Activated CD8-positive, alpha-beta T cell treated with anti-CD3 and anti-CD28 coated beads, Interleukin-2, amount 10 ng/mL, durations not matched to agents 7 days and 5 days (primary cell): Measurements from ENCODE around the gene RASSF5. TPM values are rescaled to one million over a fixed set of nuclear protein-coding genes. Genes with fewer than 3 reads are reported as not detected.
"Not testable (repeated sequence)": the region's sequence is repeated elsewhere in the genome, so short reads cannot be mapped to it uniquely, and the experiment has no call there.

ENCODE experiments used
- ATAC-seq: fragments of 150-1000 bp; cut with Tn5 transposase; one replicate; pipeline ENCODE4 v1.10.0; 2021; ENCODE audit warnings: moderate library complexity
- CTCF ChIA-PET: fragments of 350-600 bp; sonication (Branson Sonifier 250); formaldehyde crosslinking; loops from one replicate; lab custom pipeline; 2021; ENCODE audit warnings: antibody characterized with exemption; lab: Charles Lee
- POLR2A ChIA-PET: fragments of 350-600 bp; sonication (Branson Sonifier 250); formaldehyde crosslinking; loops from one replicate; lab custom pipeline; 2021; ENCODE audit warnings: antibody characterized with exemption; lab: Charles Lee
- DNase-seq: peaks from one replicate; pipeline ENCODE4 v3.0.0-alpha.2; 2020
- H3K27ac Mint-ChIP-seq: one replicate; pipeline ENCODE4 v1.8.0; 2021; ENCODE audit warnings: mild to moderate bottlenecking, mixed read lengths
- H3K27me3 Mint-ChIP-seq: one replicate; pipeline ENCODE4 v1.8.0; 2021; ENCODE audit warnings: low read depth, mixed read lengths
- H3K36me3 Mint-ChIP-seq: one replicate; pipeline ENCODE4 v1.8.0; 2021; ENCODE audit warnings: low read depth, mixed read lengths
- H3K4me1 Mint-ChIP-seq: one replicate; pipeline ENCODE4 v1.8.0; 2021; ENCODE audit warnings: low read depth, mixed read lengths
- H3K4me3 Mint-ChIP-seq: one replicate; pipeline ENCODE4 v1.8.0; 2021; ENCODE audit warnings: mild to moderate bottlenecking, mixed read lengths
- H3K9me3 Mint-ChIP-seq: one replicate; pipeline ENCODE4 v1.8.0; 2022; ENCODE audit warnings: mixed read lengths; ENCODE audit not compliant: insufficient read depth
- total RNA-seq, 2 experiments: library from RNA; stranded (reverse); gene quantifications; one replicate each; pipeline ENCODE4 v1.2.3, GENCODE V29; 2021

Gene RASSF5
- total RNA-seq, 2 experiments from 2014 or later: 192 to 195 TPM

- peak; percentile 74 for ATAC-seq
- peak; percentile 96 for DNase-seq
- Mint-ChIP-seq H3K4me1 (peaks cover 97% of the 10 kb centered on the region), H3K27ac (peak overlapping the region; percentile 91), H3K36me3 (peaks cover 87% of the 10 kb centered on the region), H3K9me3 (no peaks in the 10 kb centered on the region), H3K27me3 (no peaks in the 10 kb centered on the region), H3K4me3 (peak overlapping the region; percentile 77)
- ChIA-PET CTCF (interaction anchor here (0.8 to 18.9 kb wide), 17 partner anchors 8 to 113 kb away, joined by 3 to 728 read pairs (median 6); partner anchors contain the start of gene EIF2D), POLR2A (interaction anchor here (0.6 to 16.7 kb wide), 12 partner anchors 10 to 343 kb away, joined by 3 to 276 read pairs (median 4); no protein-coding TSS in a partner anchor)
Measured at GRCh38 chr1:206579747-206580437, 72.6 kb downstream of the RASSF5 start.

GRCh38 chr1:206580438-206581113 lies 73.2 kb downstream of the RASSF5 start:
- Mint-ChIP-seq H3K4me1 (peaks cover 94% of the 10 kb centered on the region), H3K27ac (peak overlapping the region; percentile 91), H3K9me3 (no peaks in the 10 kb centered on the region), H3K36me3 (peaks cover 88% of the 10 kb centered on the region), H3K4me3 (peak overlapping the region; percentile 77), H3K27me3 (no peaks in the 10 kb centered on the region)
- CTCF ChIA-PET: interaction anchor here (0.8 to 18.9 kb wide), 19 partner anchors 8 to 113 kb away, joined by 3 to 728 read pairs (median 4); partner anchors contain the start of genes EIF2D and IKBKE
- DNase-seq (no peak), ATAC-seq (peak; percentile 38)
- POLR2A ChIA-PET: interaction anchor here (0.6 to 16.7 kb wide), 11 partner anchors 12 to 342 kb away, joined by 3 to 276 read pairs (median 3); no protein-coding TSS in a partner anchor

- peak overlapping the region; percentile 77 for H3K4me3 Mint-ChIP-seq
- POLR2A ChIA-PET: interaction anchor here (0.9 to 16.7 kb wide), 4 partner anchors 17 to 342 kb away, joined by 5 to 276 read pairs (median 33); no protein-coding TSS in a partner anchor
- H3K36me3 Mint-ChIP-seq: peaks cover 92% of the 10 kb centered on the region
Measured at GRCh38 chr1:206581114-206581497, 73.8 kb downstream of the RASSF5 start.

GRCh38 chr1:206581571-206581981 lies 74.2 kb downstream of the RASSF5 start:
- ChIA-PET CTCF (interaction anchor here (0.9 to 18.9 kb wide), 10 partner anchors 10 to 111 kb away, joined by 3 to 728 read pairs (median 10); partner anchors contain the start of genes EIF2D and IKBKE), POLR2A (interaction anchor here (2.5 to 16.7 kb wide), 3 partner anchors 17 to 36 kb away, joined by 6 to 276 read pairs (median 60); no protein-coding TSS in a partner anchor)
- Mint-ChIP-seq H3K36me3 (peaks cover 92% of the 10 kb centered on the region), H3K27ac (peak overlapping the region; percentile 91), H3K4me3 (peak overlapping the region; percentile 77), H3K4me1 (peaks cover 91% of the 10 kb centered on the region), H3K9me3 (no peaks in the 10 kb centered on the region), H3K27me3 (no peaks in the 10 kb centered on the region)
- peak; percentile 7 for ATAC-seq
- peak; percentile 51 for DNase-seq

More at GRCh38 chr1:206581114-206581497, 73.8 kb downstream of the RASSF5 start:
- CTCF ChIA-PET: interaction anchor here (0.9 to 18.9 kb wide), 11 partner anchors 9 to 114 kb away, joined by 3 to 728 read pairs (median 5); partner anchors contain the start of genes EIF2D and IKBKE
- not testable (repeated sequence) for H3K27me3 Mint-ChIP-seq, ATAC-seq, H3K9me3 Mint-ChIP-seq, DNase-seq
- Mint-ChIP-seq H3K4me1 (peaks cover 91% of the 10 kb centered on the region), H3K27ac (peak overlapping the region; percentile 91)

GRCh38 chr1:206582537-206582936 lies 75.2 kb downstream of the RASSF5 start:
- no peaks in the 10 kb centered on the region for H3K27me3 Mint-ChIP-seq
- ChIA-PET CTCF (interaction anchor here (1.1 to 18.9 kb wide), 17 partner anchors 10 to 121 kb away, joined by 3 to 728 read pairs (median 10); partner anchors contain the start of genes DYRK3, EIF2D, IKBKE and RASSF5), POLR2A (interaction anchor here (2.0 to 16.7 kb wide), 2 partner anchors 19 to 27 kb away, joined by 7 to 276 read pairs; no protein-coding TSS in a partner anchor)
- ATAC-seq (no peak), DNase-seq (no peak)
- peaks cover 92% of the 10 kb centered on the region for H3K4me1 Mint-ChIP-seq
- H3K27ac Mint-ChIP-seq: peak overlapping the region; percentile 91
- peaks cover 96% of the 10 kb centered on the region for H3K36me3 Mint-ChIP-seq
- no peaks in the 10 kb centered on the region for H3K9me3 Mint-ChIP-seq
- peak overlapping the region; percentile 54 for H3K4me3 Mint-ChIP-seq

- ATAC-seq (no peak), DNase-seq (no peak)
- CTCF ChIA-PET: interaction anchor here (0.6 to 18.9 kb wide), 34 partner anchors 8 to 158 kb away, joined by 3 to 728 read pairs (median 6); partner anchors contain the start of genes DYRK3, EIF2D, IKBKE and RASSF5
- Mint-ChIP-seq H3K27me3 (no peaks in the 10 kb centered on the region), H3K27ac (peak overlapping the region; percentile 91), H3K36me3 (peaks cover 96% of the 10 kb centered on the region), H3K9me3 (no peaks in the 10 kb centered on the region), H3K4me3 (peak overlapping the region; percentile 54), H3K4me1 (peaks cover 92% of the 10 kb centered on the region)
- POLR2A ChIA-PET: interaction anchor here (0.6 to 16.7 kb wide), 5 partner anchors 8 to 93 kb away, joined by 3 to 276 read pairs (median 3); no protein-coding TSS in a partner anchor
Measured at GRCh38 chr1:206582971-206583706, 75.8 kb downstream of the RASSF5 start.

GRCh38 chr1:206583707-206584648 lies 76.6 kb downstream of the RASSF5 start:
- Mint-ChIP-seq H3K27me3 (no peaks in the 10 kb centered on the region), H3K4me3 (peak overlapping the region; percentile 54), H3K4me1 (peaks cover 92% of the 10 kb centered on the region), H3K27ac (peak overlapping the region; percentile 91), H3K36me3 (peaks cover 95% of the 10 kb centered on the region), H3K9me3 (no peaks in the 10 kb centered on the region)
- peak; percentile 18 for ATAC-seq
- CTCF ChIA-PET: interaction anchor here (0.6 to 18.9 kb wide), 34 partner anchors 9 to 157 kb away, joined by 3 to 728 read pairs (median 6); partner anchors contain the start of genes DYRK3, EIF2D, IKBKE and RASSF5
- POLR2A ChIA-PET: interaction anchor here (0.6 to 16.7 kb wide), 4 partner anchors 9 to 37 kb away, joined by 3 to 276 read pairs (median 5); no protein-coding TSS in a partner anchor
- peak; percentile 90 for DNase-seq

- peaks cover 95% of the 10 kb centered on the region for H3K36me3 Mint-ChIP-seq
- no peak overlapping the region for H3K4me3 Mint-ChIP-seq
- H3K4me1 Mint-ChIP-seq: peaks cover 92% of the 10 kb centered on the region
- DNase-seq (no peak), ATAC-seq (no peak)
- H3K27ac Mint-ChIP-seq: no peak overlapping the region
- no peaks in the 10 kb centered on the region for H3K27me3 Mint-ChIP-seq
- ChIA-PET CTCF (interaction anchor here (1.2 to 18.9 kb wide), 12 partner anchors 10 to 123 kb away, joined by 5 to 728 read pairs (median 12); partner anchors contain the start of genes IKBKE and RASSF5), POLR2A (interaction anchor here (16.7 kb wide), 1 partner anchor 29 kb away, joined by 276 read pairs; no protein-coding TSS in a partner anchor)
- no peaks in the 10 kb centered on the region for H3K9me3 Mint-ChIP-seq
Measured at GRCh38 chr1:206584683-206585082, 77.4 kb downstream of the RASSF5 start.

- Mint-ChIP-seq H3K36me3 (peaks cover 91% of the 10 kb centered on the region), H3K4me3 (no peak overlapping the region), H3K4me1 (peaks cover 91% of the 10 kb centered on the region), H3K9me3 (no peaks in the 10 kb centered on the region), H3K27ac (peak overlapping the region; percentile 66), H3K27me3 (no peaks in the 10 kb centered on the region)
- DNase-seq (no peak), ATAC-seq (no peak)
- ChIA-PET POLR2A (interaction anchor here (0.8 to 16.7 kb wide), 3 partner anchors 18 to 31 kb away, joined by 3 to 276 read pairs (median 3); no protein-coding TSS in a partner anchor), CTCF (interaction anchor here (0.8 to 18.9 kb wide), 9 partner anchors 11 to 117 kb away, joined by 3 to 728 read pairs (median 9); partner anchors contain the start of gene IKBKE)
Measured at GRCh38 chr1:206586501-206587445, 79.4 kb downstream of the RASSF5 start.
